GM12878 (cell line): Measurements from ENCODE around the gene ARMC2. TPM values are rescaled to one million over a fixed set of nuclear protein-coding genes. Genes with fewer than 3 reads are reported as not detected.

Source experiments
- ATAC-seq: fragments of 200-7000 bp; cut with Tn5 transposase; 3 replicates; pipeline ENCODE4 v1.9.1; 2020; ENCODE audit warnings: mild to moderate bottlenecking, moderate library complexity
- BruUV-seq: library from RNA; stranded (reverse); fragments of 400-500 nt; replicated peaks from 2 replicates; lab custom pipeline; 2021; lab: Mats Ljungman, UMichigan
- CTCF ChIA-PET: fragments of 300-600 bp; sonication (Branson Sonifier 250); formaldehyde crosslinking; extraction: SDS; loops from one replicate; lab custom pipeline; 2021; ENCODE audit warnings: inconsistent platforms; lab: Yijun Ruan, JAX
- POLR2A ChIA-PET: fragments of 350-600 bp; formaldehyde crosslinking; extraction: SDS; loops from one replicate; lab custom pipeline; 2021; ENCODE audit warnings: inconsistent platforms; lab: Charles Lee
- RAD21 ChIA-PET: fragments of 300-600 bp; sonication (Branson Sonifier 250); formaldehyde crosslinking; loops from one replicate; lab custom pipeline; 2023; ENCODE audit warnings: antibody characterized with exemption; ENCODE audit not compliant: unreplicated experiment; lab: Charles Lee
- SMC1A ChIA-PET: fragments of 300-600 bp; sonication (Branson Sonifier 250); formaldehyde crosslinking; loops from one replicate; lab custom pipeline; 2023; ENCODE audit not compliant: unreplicated experiment, uncharacterized antibody; lab: Charles Lee
- DNase-seq: peaks from one replicate; pipeline ENCODE4 v3.0.0-alpha.2; 2011; ENCODE audit warnings: low read depth, low spot score
- FAIRE-seq: peaks from 3 replicates; lab custom pipeline; 2011; peaks lifted over from hg19 to GRCh38; lab: Jason Lieb, UNC
- H2AFZ ChIP-seq: 2 replicates; pipeline ENCODE4 v1.6.0; 2011; ENCODE audit warnings: low read depth, low read length, control low read depth; ENCODE audit not compliant: control insufficient read depth
- H3K27ac ChIP-seq: 2 replicates; pipeline ENCODE4 v1.5.1; 2011; ENCODE audit warnings: control low read depth; ENCODE audit not compliant: control insufficient read depth, insufficient read depth
- H3K27me3 ChIP-seq, 2 experiments: replicated peaks in 1 of 2; 2 replicates each; pipeline versions ENCODE4 v1.6.0 to v1.6.1; 2011; ENCODE audit warnings: low read length in 1 of 2; ENCODE audit not compliant: control insufficient read depth in 2 of 2, insufficient read depth in 2 of 2
- H3K36me3 ChIP-seq, 2 experiments: 2 replicates each; pipeline ENCODE4 v1.5.1; 2011; ENCODE audit warnings: low read length in 1 of 2; ENCODE audit not compliant: control insufficient read depth in 2 of 2, insufficient read depth in 2 of 2
- H3K4me1 ChIP-seq: 2 replicates; pipeline ENCODE4 v1.6.1; 2011; ENCODE audit warnings: mild to moderate bottlenecking, low read length, moderate library complexity, mixed read lengths; ENCODE audit not compliant: control insufficient read depth, insufficient read depth
- H3K4me2 ChIP-seq: 2 replicates; pipeline ENCODE4 v1.6.0; 2011; ENCODE audit warnings: control low read depth; ENCODE audit not compliant: control insufficient read depth, insufficient read depth
- H3K4me3 ChIP-seq: fragments of 200-600 bp; sonication (generic); 2 replicates; pipeline ENCODE4 v1.5.1; 2016
- H3K79me2 ChIP-seq: 2 replicates; pipeline ENCODE4 v1.6.0; 2011; ENCODE audit warnings: low read length; ENCODE audit not compliant: control insufficient read depth, insufficient read depth
- H3K9ac ChIP-seq: 2 replicates; pipeline ENCODE4 v1.8.0; 2011; ENCODE audit warnings: low read length, control low read depth, mixed read lengths; ENCODE audit not compliant: control insufficient read depth, insufficient read depth
- H3K9me3 ChIP-seq: replicated peaks from 3 replicates; pipeline ENCODE4 v1.5.1; 2011; ENCODE audit warnings: mild to moderate bottlenecking, low read length; ENCODE audit not compliant: control insufficient read depth, insufficient read depth
- H4K20me1 ChIP-seq: 2 replicates; pipeline ENCODE4 v1.6.0; 2011; ENCODE audit not compliant: control insufficient read depth, insufficient read depth
- CBX3 ChIP-seq: fragments of 200-600 bp; sonication (generic); IDR thresholded peaks from 2 replicates; pipeline ENCODE4 v1.6.1; 2016; ENCODE audit warnings: low read depth, borderline replicate concordance
- ESRRA ChIP-seq: IDR thresholded peaks from 2 replicates; pipeline ENCODE4 v1.6.1; 2012; ENCODE audit warnings: mild to moderate bottlenecking, low read length, improper control_type of control experiment
- GABPA ChIP-seq: IDR thresholded peaks from 2 replicates; pipeline ENCODE4 v1.6.1; 2014; ENCODE audit warnings: antibody characterized with exemption, low read depth, mild to moderate bottlenecking, inconsistent platforms
- HCFC1 ChIP-seq: fragments of 150-350 bp; IDR thresholded peaks from 2 replicates; pipeline ENCODE4 v1.6.1; 2014; ENCODE audit warnings: low read length
- IKZF1 ChIP-seq: fragments of 450-650 bp; conservative IDR thresholded peaks from 2 replicates; pipeline ENCODE4 v1.6.1; 2017; ENCODE audit warnings: antibody characterized with exemption, mild to moderate bottlenecking
- MTA3 ChIP-seq: IDR thresholded peaks from 2 replicates; pipeline ENCODE4 v1.6.1; 2012; ENCODE audit warnings: low read length, inconsistent platforms, borderline replicate concordance
- MYB ChIP-seq: fragments of 150-350 bp; IDR thresholded peaks from 2 replicates; pipeline ENCODE4 v1.6.1; 2014; ENCODE audit warnings: mild to moderate bottlenecking, low read depth, low read length, borderline replicate concordance
- NR2C1 ChIP-seq: fragments of 450-650 bp; IDR thresholded peaks from 2 replicates; pipeline ENCODE4 v1.6.1; 2017; ENCODE audit warnings: antibody characterized with exemption, mild to moderate bottlenecking, moderate library complexity
- NRF1 ChIP-seq: conservative IDR thresholded peaks from 2 replicates; pipeline ENCODE4 v1.6.1; 2011; ENCODE audit warnings: mild to moderate bottlenecking, low read depth, low read length, improper control_type of control experiment
- PML ChIP-seq: IDR thresholded peaks from 2 replicates; pipeline ENCODE4 v1.6.1; 2012; ENCODE audit warnings: low read length, inconsistent platforms
- POLR2A ChIP-seq: IDR thresholded peaks from 2 replicates; pipeline ENCODE4 v1.6.1; 2011; ENCODE audit warnings: low read depth, mild to moderate bottlenecking, low read length
- POLR2AphosphoS2 ChIP-seq: IDR thresholded peaks from 2 replicates; pipeline ENCODE4 v1.6.1; 2011; ENCODE audit warnings: low read depth, mild to moderate bottlenecking, low read length, improper control_type of control experiment, moderate library complexity
- SRF ChIP-seq, 2 experiments: IDR thresholded peaks; 2 replicates each; pipeline ENCODE4 v1.6.1; 2011; ENCODE audit warnings: low read depth in 2 of 2, low read length in 2 of 2, mild to moderate bottlenecking in 1 of 2, moderate library complexity in 1 of 2
- SUPT20H ChIP-seq: IDR thresholded peaks from 2 replicates; pipeline ENCODE4 v1.6.1; 2011; ENCODE audit warnings: low read depth, mild to moderate bottlenecking, low read length, moderate library complexity, borderline replicate concordance; ENCODE audit not compliant: control insufficient read depth
- TBL1XR1 ChIP-seq: IDR thresholded peaks from 2 replicates; pipeline ENCODE4 v1.6.1; 2012; ENCODE audit warnings: low read depth, low read length, improper control_type of control experiment
- TCF3 ChIP-seq: IDR thresholded peaks from 2 replicates; pipeline ENCODE4 v1.6.1; 2012; ENCODE audit warnings: low read depth, mild to moderate bottlenecking, low read length, borderline replicate concordance; ENCODE audit not compliant: insufficient read depth
- ZNF207 ChIP-seq: fragments of 450-650 bp; IDR thresholded peaks from 2 replicates; pipeline ENCODE4 v1.6.1; 2014; ENCODE audit warnings: antibody characterized with exemption, mild to moderate bottlenecking, borderline replicate concordance
- WGBS: methylation state at CpG from one replicate; pipeline ENCODE4 v1.1.6; 2016; ENCODE audit warnings: low lambda C conversion rate; ENCODE audit not compliant: insufficient replicate concordance, insufficient coverage; ENCODE audit errors: missing lambda C conversion rate; 5-methylcytosine and 5-hydroxymethylcytosine counted together
- in situ Hi-C: fragments of 300-500 bp; cut with MboI; formaldehyde crosslinking; loops from 9 replicates; pipeline ENCODE4 v1.14.3; 2018; ENCODE audit warnings: mixed read lengths
- intact Hi-C: fragments of 100-400 bp; cut with micrococcal nuclease; formaldehyde crosslinking; loops from one replicate; pipeline ENCODE4 v1.14.2; 2022; ENCODE audit not compliant: unreplicated experiment
- polyA plus RNA-seq, 11 experiments: library from polyadenylated mRNA; depleted of rRNA in 4 of 11; unstranded in 6 of 11; stranded (reverse) in 5 of 11; fragments of >200 nt; fragmentation: Nextera tagmentation in 4 of 11; fragmentation: Illumina TruSeq in 1 of 11; extraction: Ambion mirVana in 4 of 11; extraction: Trizol in 1 of 11; gene quantifications; 1 replicate in 1 of 11; 2 replicates in 10 of 11; pipeline versions ENCODE4 v1.2.1 to v1.2.3, GENCODE V29; 2011 to 2016; ENCODE audit warnings: inconsistent platforms in 2 of 11, missing spikeins in 2 of 11, low read depth in 1 of 11
- total RNA-seq, 4 experiments: library from RNA; depleted of rRNA in 3 of 4; stranded (reverse); fragments of >200 nt in 3 of 4; fragmentation: Illumina TruSeq in 1 of 4; extraction: Trizol in 1 of 4; gene quantifications; 2 replicates each; pipeline versions ENCODE4 v1.2.1 to v1.2.3, GENCODE V29; 2013 to 2021
- TF ChIP-seq, protein P1 (sequence below): fragments of 450-650 bp; IDR thresholded peaks from 2 replicates; pipeline ENCODE4 v1.6.1; 2017; ENCODE audit warnings: mild to moderate bottlenecking
- TF ChIP-seq, protein P2 (sequence below): fragments of 150-350 bp; IDR thresholded peaks from 2 replicates; pipeline ENCODE4 v1.6.1; 2014; ENCODE audit warnings: mild to moderate bottlenecking, low read depth, low read length
- TF ChIP-seq, protein P3 (sequence below): IDR thresholded peaks from 2 replicates; pipeline ENCODE4 v1.6.1; 2012; ENCODE audit warnings: low read depth, low read length, improper control_type of control experiment

Gene ARMC2
- total and polyA plus RNA-seq, 10 of the 15 experiments (the other 5 are each of a cell fraction or from before 2014, with no cell fraction given) = 0.06 to 0.33 (median 0.21) TPM; not detected in 5

- CTCF ChIA-PET = interaction anchor here (1.1 to 1.7 kb wide), 3 partner anchors 61 to 291 kb away, joined by 3 to 8 read pairs (median 3); no protein-coding TSS in a partner anchor
- no peak for DNase-seq
- RAD21 ChIA-PET = no interaction called here
These were observed 15.5 kb upstream of the ARMC2 start for GRCh38 chr6:108832738-108833137.

More at GRCh38 chr6:108832738-108833137, 15.5 kb upstream of the ARMC2 start:
- TF ChIP-seq SUPT20H = no peak
- no peak for TF ChIP-seq TCF3
- no peak for TF ChIP-seq TBL1XR1
- no peak for TF ChIP-seq ESRRA
- TF ChIP-seq SRF (IDR thresholded peaks at IDR 0.05; ENCODE audit: low read depth in 2 of 2, low read length in 2 of 2) = no peak
- TF ChIP-seq PML = no peak
- TF ChIP-seq, protein P1, sequence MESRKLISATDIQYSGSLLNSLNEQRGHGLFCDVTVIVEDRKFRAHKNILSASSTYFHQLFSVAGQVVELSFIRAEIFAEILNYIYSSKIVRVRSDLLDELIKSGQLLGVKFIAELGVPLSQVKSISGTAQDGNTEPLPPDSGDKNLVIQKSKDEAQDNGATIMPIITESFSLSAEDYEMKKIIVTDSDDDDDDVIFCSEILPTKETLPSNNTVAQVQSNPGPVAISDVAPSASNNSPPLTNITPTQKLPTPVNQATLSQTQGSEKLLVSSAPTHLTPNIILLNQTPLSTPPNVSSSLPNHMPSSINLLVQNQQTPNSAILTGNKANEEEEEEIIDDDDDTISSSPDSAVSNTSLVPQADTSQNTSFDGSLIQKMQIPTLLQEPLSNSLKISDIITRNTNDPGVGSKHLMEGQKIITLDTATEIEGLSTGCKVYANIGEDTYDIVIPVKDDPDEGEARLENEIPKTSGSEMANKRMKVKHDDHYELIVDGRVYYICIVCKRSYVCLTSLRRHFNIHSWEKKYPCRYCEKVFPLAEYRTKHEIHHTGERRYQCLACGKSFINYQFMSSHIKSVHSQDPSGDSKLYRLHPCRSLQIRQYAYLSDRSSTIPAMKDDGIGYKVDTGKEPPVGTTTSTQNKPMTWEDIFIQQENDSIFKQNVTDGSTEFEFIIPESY = no peak
- TF ChIP-seq MTA3 = no peak
- no peak for TF ChIP-seq POLR2A
- TF ChIP-seq, protein P2, sequence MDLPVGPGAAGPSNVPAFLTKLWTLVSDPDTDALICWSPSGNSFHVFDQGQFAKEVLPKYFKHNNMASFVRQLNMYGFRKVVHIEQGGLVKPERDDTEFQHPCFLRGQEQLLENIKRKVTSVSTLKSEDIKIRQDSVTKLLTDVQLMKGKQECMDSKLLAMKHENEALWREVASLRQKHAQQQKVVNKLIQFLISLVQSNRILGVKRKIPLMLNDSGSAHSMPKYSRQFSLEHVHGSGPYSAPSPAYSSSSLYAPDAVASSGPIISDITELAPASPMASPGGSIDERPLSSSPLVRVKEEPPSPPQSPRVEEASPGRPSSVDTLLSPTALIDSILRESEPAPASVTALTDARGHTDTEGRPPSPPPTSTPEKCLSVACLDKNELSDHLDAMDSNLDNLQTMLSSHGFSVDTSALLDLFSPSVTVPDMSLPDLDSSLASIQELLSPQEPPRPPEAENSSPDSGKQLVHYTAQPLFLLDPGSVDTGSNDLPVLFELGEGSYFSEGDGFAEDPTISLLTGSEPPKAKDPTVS = no peak
- no peak for TF ChIP-seq NRF1
- no peak for TF ChIP-seq NR2C1
- TF ChIP-seq POLR2AphosphoS2 = no peak
- TF ChIP-seq, protein P3, sequence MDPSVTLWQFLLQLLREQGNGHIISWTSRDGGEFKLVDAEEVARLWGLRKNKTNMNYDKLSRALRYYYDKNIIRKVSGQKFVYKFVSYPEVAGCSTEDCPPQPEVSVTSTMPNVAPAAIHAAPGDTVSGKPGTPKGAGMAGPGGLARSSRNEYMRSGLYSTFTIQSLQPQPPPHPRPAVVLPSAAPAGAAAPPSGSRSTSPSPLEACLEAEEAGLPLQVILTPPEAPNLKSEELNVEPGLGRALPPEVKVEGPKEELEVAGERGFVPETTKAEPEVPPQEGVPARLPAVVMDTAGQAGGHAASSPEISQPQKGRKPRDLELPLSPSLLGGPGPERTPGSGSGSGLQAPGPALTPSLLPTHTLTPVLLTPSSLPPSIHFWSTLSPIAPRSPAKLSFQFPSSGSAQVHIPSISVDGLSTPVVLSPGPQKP = no peak
- TF ChIP-seq IKZF1 = no peak
- TF ChIP-seq MYB = no peak
- TF ChIP-seq GABPA = no peak
- TF ChIP-seq CBX3 = no peak
- TF ChIP-seq ZNF207 = no peak
- no peak for TF ChIP-seq HCFC1
- in situ Hi-C loops (no loop called here), intact Hi-C loops (no loop called here)
- FAIRE-seq (no peak), ATAC-seq (no peak)
- H3K9me3 ChIP-seq = no peaks in the 10 kb centered on the region
- H3K36me3 ChIP-seq = no peaks in the 10 kb centered on the region
- no peak overlapping the region for H2AFZ ChIP-seq
- no peaks in the 10 kb centered on the region for H3K4me1 ChIP-seq
- POLR2A ChIA-PET = no interaction called here
- H3K4me3 ChIP-seq = no peak overlapping the region
- WGBS = 82% methylated on average over 8 of the region's 8 CpGs
- 0 out of 2 replicates have a peak, but pooled peaks cover 2% of the 10 kb centered on the region for H4K20me1 ChIP-seq
- no peak overlapping the region for H3K9ac ChIP-seq
- SMC1A ChIA-PET = interaction anchor here (0.8 to 1.5 kb wide), 3 partner anchors 240 to 292 kb away, joined by 3 to 4 read pairs (median 3); no protein-coding TSS in a partner anchor
- peaks cover 0 to 3% of the 10 kb centered on the region in 2 experiments; a peak in 3 of 4 replicates for H3K27me3 ChIP-seq
- no TSS peak for BruUV-seq
- H3K79me2 ChIP-seq = no peaks in the 10 kb centered on the region
- H3K27ac ChIP-seq = no peak overlapping the region
- H3K4me2 ChIP-seq = no peak overlapping the region
